Large intestine (tissue), 3 donors: ENCODE data around the gene TNNC1. TPM values are rescaled to one million over a fixed set of nuclear protein-coding genes. Genes with fewer than 3 reads are reported as not detected.

Experiments
- DNase-seq, 2 donors: peaks; one replicate each; pipeline versions ENCODE4 v3.0.0 to v3.0.0-alpha.2; 2013
- H3K27ac ChIP-seq: one replicate; pipeline ENCODE4 v1.5.1; 2013; ENCODE audit warnings: low read length
- H3K27me3 ChIP-seq: 2 replicates; pipeline ENCODE4 v1.6.1; 2013; ENCODE audit warnings: low read length; ENCODE audit not compliant: control insufficient read depth, insufficient read depth
- H3K36me3 ChIP-seq: 2 replicates; pipeline ENCODE4 v1.6.1; 2013; ENCODE audit warnings: low read length; ENCODE audit not compliant: control insufficient read depth, insufficient read depth
- H3K4me1 ChIP-seq: one replicate; pipeline ENCODE4 v1.6.1; 2013; ENCODE audit warnings: low read length; ENCODE audit not compliant: control insufficient read depth, insufficient read depth
- H3K4me3 ChIP-seq: one replicate; pipeline ENCODE4 v1.5.1; 2013; ENCODE audit warnings: low read length
- H3K9me3 ChIP-seq: one replicate; pipeline ENCODE4 v1.6.1; 2013; ENCODE audit warnings: mild to moderate bottlenecking, low read depth, low read length, moderate library complexity; ENCODE audit not compliant: control insufficient read depth
- WGBS: methylation state at CpG from one replicate; pipeline ENCODE4 v1.1.5; 2013; ENCODE audit warnings: low lambda C conversion rate; ENCODE audit not compliant: insufficient coverage; 5-methylcytosine and 5-hydroxymethylcytosine counted together
- polyA plus RNA-seq: library from polyadenylated mRNA; unstranded; fragments of 120-200 nt; gene quantifications from one replicate; pipeline ENCODE4 v1.2.1, GENCODE V29; 2013

TNNC1 gene
- polyA plus RNA-seq, 1 donor = 1.8 TPM

DNA sequence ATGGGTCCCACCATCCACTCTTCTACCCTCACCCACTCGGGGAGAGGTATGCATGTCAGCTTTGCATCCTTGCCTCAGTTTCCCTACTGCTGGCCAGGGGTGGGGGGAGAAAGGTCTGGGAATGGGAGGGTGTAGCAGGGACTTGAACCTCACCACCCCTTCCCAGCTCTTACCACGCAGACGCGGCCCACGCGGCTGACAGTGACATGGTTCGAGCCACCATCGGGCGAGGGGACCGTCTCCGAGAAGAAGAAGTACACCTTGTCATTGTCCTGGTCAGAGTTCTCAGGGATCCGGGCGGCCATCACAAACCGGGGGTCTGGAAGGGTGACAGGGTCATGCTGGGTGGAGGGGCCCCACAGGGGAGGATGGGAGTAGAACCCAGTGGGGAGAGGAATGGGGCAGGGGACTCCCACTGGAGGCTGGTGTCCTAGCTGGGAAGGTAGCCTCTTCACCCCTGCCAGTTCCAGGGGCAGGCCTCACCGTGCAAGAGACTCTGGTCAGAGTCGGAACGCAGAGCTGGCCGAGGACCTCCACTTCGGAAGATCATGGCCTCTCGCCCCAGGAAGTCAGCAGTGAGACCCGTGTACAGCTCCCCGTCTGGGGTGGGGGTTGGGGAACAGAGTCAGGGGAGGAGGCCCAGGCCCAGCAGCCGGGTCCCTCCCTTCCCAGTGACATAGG is 12.6 kb downstream of the TNNC1 start:
- Histone ChIP-seq H3K27ac (no peak overlapping the region), H3K4me3 (no peak overlapping the region), H3K4me1 (peaks cover 5% of the 10 kb centered on the region), H3K36me3 (no peaks in the 10 kb centered on the region), H3K27me3 (no peaks in the 10 kb centered on the region), H3K9me3 (no peaks in the 10 kb centered on the region)
- no CpG with 5 or more reads among the region's 23 CpGs for WGBS
- no peak for DNase-seq

DNA sequence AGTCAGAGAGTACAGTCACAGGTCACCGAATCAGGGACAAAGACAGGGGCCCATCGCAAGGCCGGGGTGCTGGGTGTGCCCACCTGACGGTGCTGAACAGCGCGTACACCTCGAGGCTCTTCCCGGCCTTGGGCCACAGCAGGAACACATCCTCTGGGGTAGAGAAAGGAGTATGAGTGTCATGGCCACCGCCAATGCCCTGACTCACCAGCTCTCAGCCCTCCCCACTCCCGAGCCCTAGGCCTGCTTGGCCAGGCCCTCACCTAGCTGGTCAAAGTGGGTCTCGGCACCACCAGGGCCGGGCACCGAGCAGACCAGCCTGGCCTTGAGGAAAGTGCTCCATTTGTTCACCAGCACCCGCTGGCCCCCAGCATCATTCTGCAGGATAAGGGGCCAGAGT is 13.2 kb downstream of the TNNC1 start:
- peaks cover 5% of the 10 kb centered on the region for H3K4me1 ChIP-seq
- H3K9me3 ChIP-seq = no peaks in the 10 kb centered on the region
- H3K36me3 ChIP-seq = no peaks in the 10 kb centered on the region
- H3K27me3 ChIP-seq = no peaks in the 10 kb centered on the region
- H3K27ac ChIP-seq = no peak overlapping the region
- no peak overlapping the region for H3K4me3 ChIP-seq
- DNase-seq = no peak
- no CpG with 5 or more reads among the region's 14 CpGs for WGBS

DNA sequence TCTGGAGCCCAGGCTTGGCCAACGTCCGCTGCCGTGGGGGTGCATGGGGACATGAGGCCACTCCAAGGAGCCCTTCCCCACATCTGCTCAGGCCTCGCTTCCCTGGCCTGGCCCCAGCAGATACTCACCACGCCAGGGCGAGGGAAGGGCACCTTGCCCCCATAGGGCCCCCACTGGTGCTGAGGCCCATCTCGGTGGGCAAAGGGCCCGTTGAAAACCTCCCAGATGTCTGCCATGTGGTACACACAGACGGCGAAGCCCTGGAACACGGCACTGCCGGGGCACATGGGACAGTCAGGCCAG is 13.6 kb downstream of the TNNC1 start:
- peaks cover 5% of the 10 kb centered on the region for H3K4me1 ChIP-seq
- H3K27me3 ChIP-seq = no peaks in the 10 kb centered on the region
- no peaks in the 10 kb centered on the region for H3K36me3 ChIP-seq
- DNase-seq = no peak
- WGBS = no CpG with 5 or more reads among the region's 12 CpGs
- H3K9me3 ChIP-seq = no peaks in the 10 kb centered on the region
- H3K4me3 ChIP-seq = no peak overlapping the region
- no peak overlapping the region for H3K27ac ChIP-seq

DNA sequence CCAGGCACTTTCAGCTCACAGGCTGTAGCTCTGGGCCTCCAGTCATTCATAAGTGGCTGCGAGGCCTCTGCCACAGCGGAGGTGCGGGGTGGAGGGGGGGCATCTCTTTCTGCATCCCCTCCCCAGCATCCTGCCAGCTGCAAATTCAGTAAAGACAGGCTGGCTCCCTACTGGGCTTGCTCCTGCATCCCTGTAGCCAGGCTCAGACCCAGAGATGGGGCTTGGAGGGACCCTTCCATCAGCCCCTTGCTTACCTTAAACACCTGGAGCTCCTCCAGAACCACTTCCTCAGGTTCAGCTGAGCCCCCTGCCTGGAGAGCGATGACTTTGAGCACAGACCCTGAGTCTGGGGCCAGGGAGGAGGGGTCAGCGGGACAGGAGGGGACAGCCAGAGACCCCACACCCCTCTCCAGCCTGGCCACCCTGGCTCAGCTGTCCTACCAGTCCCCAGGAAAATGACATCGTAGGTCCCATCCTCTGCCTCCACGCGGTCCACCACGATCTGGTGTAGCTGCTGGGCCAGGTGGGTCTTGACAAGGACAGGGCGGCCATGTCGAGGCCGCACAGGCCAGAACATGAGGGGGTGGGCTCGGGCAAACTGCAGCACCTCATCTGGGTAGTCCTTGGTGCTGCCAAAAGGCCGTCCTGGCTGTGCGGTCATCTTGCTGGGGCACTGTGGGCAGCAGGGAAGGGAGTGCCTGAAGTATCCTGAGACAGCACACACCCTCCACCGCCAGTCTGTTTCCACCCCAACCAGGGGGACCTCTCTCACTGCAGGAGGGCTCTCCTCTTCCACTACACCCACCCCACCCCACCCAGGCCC is 14.2 kb downstream of the TNNC1 start:
- no peak overlapping the region for H3K27ac ChIP-seq
- no peaks in the 10 kb centered on the region for H3K9me3 ChIP-seq
- no peaks in the 10 kb centered on the region for H3K27me3 ChIP-seq
- no peaks in the 10 kb centered on the region for H3K4me1 ChIP-seq
- no peaks in the 10 kb centered on the region for H3K36me3 ChIP-seq
- no peak overlapping the region for H3K4me3 ChIP-seq
- DNase-seq = no peak
- whole genome bisulfite sequencing = no CpG with 5 or more reads among the region's 16 CpGs

DNA sequence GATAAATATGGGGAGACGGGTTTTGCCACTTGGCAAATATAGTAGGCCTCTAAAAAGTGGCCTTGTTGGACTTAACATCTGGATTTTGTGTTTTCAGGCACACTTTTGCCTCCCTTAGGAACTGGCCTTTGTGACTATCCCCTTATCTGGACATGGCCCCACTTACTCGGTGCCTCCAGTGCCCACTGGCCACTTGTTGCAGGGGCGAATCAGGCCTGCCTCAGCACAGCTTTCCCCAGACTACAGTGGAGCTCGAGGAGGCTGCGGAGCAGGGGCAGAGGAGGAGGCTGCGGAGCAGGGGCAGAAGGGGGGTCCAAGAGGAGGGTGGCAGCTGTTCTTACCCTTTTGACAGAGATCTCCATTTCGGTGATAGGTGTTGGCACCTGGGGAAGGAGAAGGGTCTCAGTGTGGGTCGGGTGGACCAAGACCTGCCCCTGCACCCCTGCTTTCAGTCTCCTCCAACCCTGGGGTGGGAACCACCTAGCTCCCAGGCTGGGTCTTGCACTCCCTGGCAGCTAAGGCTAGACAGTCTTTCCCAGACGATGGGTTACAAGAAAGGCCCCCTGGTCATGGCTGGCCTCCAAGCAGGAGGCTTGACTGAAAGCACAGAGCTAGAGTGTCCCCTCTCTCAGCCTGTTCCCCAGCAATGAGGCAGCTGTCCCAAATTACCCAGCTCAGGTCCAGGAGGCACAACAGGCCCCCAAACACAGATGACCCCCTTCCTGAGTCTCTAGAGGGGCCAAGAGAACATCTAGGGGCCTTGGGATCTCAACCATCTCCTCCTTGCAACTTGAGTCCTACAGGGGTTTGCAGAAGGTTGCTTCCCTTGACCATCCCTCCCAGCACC is 15.0 kb downstream of the TNNC1 start:
- Histone ChIP-seq H3K36me3 (no peaks in the 10 kb centered on the region), H3K4me1 (no peaks in the 10 kb centered on the region), H3K27me3 (no peaks in the 10 kb centered on the region), H3K4me3 (no peak overlapping the region), H3K27ac (no peak overlapping the region), H3K9me3 (no peaks in the 10 kb centered on the region)
- DNase-seq = no peak
- WGBS = no CpG with 5 or more reads among the region's 9 CpGs

DNA sequence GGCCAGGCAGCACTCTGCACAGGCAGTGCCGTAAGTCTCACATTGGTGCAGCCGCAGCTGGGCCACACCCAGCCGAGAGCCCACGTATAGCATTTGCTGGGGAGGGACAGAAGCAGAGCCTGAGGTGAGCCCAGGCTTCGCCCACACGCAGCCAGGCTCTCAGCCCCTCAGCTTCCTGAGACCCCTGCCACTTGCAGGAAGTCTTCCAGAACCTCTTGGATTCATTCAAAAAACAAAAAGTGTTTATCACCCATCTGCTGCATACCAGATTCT is 15.8 kb downstream of the TNNC1 start:
- H3K27ac ChIP-seq = no peak overlapping the region
- H3K4me1 ChIP-seq = no peaks in the 10 kb centered on the region
- no peak for DNase-seq
- H3K4me3 ChIP-seq = no peak overlapping the region
- no CpG with 5 or more reads among the region's 6 CpGs for WGBS
- H3K36me3 ChIP-seq = no peaks in the 10 kb centered on the region
- H3K9me3 ChIP-seq = no peaks in the 10 kb centered on the region
- no peaks in the 10 kb centered on the region for H3K27me3 ChIP-seq

DNA sequence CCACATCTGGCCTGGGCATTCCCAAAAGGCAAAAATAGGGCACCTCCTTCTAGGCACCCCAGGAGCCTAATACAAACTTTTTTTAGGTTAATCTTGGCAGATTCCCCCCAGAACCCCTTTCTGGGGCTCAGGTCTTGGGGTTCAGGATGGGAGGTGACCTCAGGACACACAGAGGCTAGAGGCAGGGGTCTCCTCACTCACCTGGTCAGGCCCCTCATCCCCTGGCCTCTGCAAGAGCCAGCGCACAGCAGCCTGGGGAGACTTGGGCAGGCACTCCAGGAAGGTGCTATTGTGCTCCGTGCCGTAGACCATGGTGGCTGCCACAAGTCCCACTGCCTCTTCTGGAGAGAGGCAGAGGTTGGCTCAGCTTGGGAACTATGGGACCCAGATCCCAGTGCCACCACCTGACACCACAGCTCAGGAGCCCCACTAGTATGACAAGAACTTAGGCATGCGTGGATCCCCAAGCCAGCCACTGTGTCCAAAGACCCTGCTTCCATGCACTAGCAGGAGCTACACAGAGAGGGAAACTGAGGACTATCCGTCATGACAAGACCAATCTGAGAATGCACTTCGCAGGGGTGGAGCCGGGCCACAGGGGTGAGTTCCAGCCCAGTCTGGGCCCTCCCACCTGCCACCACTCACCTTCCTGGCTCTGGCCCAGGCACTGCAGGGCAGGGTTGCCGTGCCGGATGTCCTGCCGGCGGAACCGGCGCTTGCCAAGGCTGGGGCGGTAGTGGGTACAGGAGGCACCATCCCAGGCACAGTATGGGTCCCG is 16.3 kb downstream of the TNNC1 start:
- no peaks in the 10 kb centered on the region for H3K4me1 ChIP-seq
- H3K9me3 ChIP-seq = no peaks in the 10 kb centered on the region
- DNase-seq = no peak
- H3K36me3 ChIP-seq = no peaks in the 10 kb centered on the region
- no peak overlapping the region for H3K4me3 ChIP-seq
- no peaks in the 10 kb centered on the region for H3K27me3 ChIP-seq
- no CpG with 5 or more reads among the region's 15 CpGs for WGBS
- H3K27ac ChIP-seq = no peak overlapping the region

DNA sequence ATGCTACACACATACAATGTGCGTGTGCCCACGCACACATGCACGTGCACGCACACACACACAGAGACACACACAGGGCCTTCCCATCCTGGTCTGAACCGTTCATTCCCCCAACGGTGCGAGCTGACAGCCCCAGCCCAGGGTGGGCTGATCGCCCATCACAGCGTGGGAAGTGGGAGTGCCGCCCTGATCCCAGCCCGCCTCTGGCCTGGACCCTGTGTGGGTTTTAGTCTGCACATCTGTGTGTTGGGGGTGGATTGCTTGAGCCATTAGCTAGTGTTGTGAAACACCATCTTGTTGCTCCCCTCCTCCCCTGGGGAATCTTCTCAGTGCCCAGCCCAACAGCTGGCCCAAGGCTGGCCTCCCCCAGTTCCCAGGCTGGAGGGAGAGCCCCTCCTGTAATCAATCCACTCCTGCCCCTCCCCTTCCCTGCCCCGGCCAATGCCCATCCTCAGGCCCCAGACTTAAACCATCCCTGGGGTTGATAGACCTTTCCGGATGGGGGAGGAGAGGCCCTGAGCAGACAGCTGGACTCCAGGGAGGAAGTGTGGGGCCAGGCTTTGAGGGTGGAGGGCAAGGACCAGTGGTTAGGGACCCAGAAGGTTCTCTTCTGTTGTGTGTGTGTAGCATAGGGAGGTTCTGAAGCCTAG is 17.2 kb downstream of the TNNC1 start:
- Histone ChIP-seq H3K4me3 (no peak overlapping the region), H3K27me3 (no peaks in the 10 kb centered on the region), H3K27ac (no peak overlapping the region), H3K9me3 (no peaks in the 10 kb centered on the region), H3K4me1 (no peaks in the 10 kb centered on the region), H3K36me3 (no peaks in the 10 kb centered on the region)
- no CpG with 5 or more reads among the region's 13 CpGs for WGBS
- DNase-seq = no peak

DNA sequence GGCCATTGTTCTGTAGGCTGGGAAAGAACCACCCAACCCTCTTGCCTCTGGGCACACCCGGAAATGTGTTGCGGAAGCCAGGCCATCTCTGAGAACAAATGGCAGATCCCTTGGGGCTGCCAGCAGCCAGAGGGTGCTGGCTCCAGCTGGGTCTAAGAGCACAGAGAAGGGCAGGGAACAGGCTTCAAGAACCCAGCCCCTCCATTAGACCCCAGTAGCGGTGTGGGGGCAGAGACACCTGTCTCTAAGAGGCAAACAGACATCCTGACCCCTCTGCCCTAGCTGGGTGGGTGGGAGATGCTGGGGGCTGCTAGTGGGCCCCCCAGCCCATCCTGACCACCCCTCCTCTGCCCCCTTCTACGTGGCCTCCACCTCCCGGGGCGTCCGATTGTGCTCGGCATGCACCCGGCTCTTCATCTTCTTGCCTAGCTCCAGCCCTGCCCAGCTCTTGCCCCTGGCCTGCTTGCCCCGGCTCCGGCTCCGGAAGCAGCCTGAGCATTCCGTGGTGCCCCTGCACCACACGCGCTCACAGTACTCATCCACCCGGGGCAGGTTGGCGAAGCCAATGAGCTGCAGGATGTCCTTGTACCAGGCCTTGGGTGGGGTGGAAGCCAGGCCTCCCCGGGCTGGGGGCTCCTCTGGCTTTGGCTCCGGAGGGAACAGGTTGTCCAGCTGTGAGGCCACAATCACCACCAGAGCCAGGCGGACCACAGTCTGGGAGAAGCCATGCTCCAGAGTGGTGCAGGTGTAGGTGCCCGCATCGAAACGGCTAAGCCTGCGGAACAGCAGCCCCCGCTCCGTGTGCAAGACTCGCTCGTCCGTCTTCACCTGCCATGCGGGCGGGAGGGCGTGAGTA is 18.4 kb downstream of the TNNC1 start:
- no peaks in the 10 kb centered on the region for H3K27me3 ChIP-seq
- DNase-seq = no peak
- no peaks in the 10 kb centered on the region for H3K9me3 ChIP-seq
- WGBS = no CpG with 5 or more reads among the region's 32 CpGs
- H3K27ac ChIP-seq = no peak overlapping the region
- no peaks in the 10 kb centered on the region for H3K36me3 ChIP-seq
- H3K4me3 ChIP-seq = no peak overlapping the region
- no peaks in the 10 kb centered on the region for H3K4me1 ChIP-seq
